Trophoblast cell (in vitro differentiated cells and primary cell): Measurements from ENCODE around the gene CDKL4.
A peak's percentile ranks its signal among the peaks of the same experiment; 100 is the strongest.

Experiments
- DNase-seq, 2 donors: peaks; one replicate each; pipeline ENCODE4 v3.0.0-alpha.2; 2016
- H2AFZ ChIP-seq: 2 replicates; pipeline ENCODE4 v1.6.1; 2013; ENCODE audit warnings: low read length, moderate library complexity, mild to moderate bottlenecking; ENCODE audit not compliant: insufficient read depth, poor library complexity
- H2AK5ac ChIP-seq: 2 replicates; pipeline ENCODE4 v1.6.1; 2013; ENCODE audit warnings: mild to moderate bottlenecking, low read length
- H2BK120ac ChIP-seq: 2 replicates; pipeline ENCODE4 v1.6.1; 2013; ENCODE audit warnings: low read length, mild to moderate bottlenecking, moderate library complexity; ENCODE audit not compliant: insufficient read depth, poor library complexity
- H2BK12ac ChIP-seq: 2 replicates; pipeline ENCODE4 v1.6.1; 2013; ENCODE audit warnings: mild to moderate bottlenecking, low read length, moderate library complexity
- H2BK5ac ChIP-seq: 2 replicates; pipeline ENCODE4 v1.6.1; 2013; ENCODE audit warnings: low read length, low read depth, moderate library complexity, mild to moderate bottlenecking; ENCODE audit not compliant: poor library complexity
- H3K14ac ChIP-seq: 2 replicates; pipeline ENCODE4 v1.6.1; 2013; ENCODE audit warnings: mild to moderate bottlenecking, low read length
- H3K18ac ChIP-seq: 2 replicates; pipeline ENCODE4 v1.6.1; 2013; ENCODE audit warnings: mild to moderate bottlenecking, low read length
- H3K23ac ChIP-seq: 2 replicates; pipeline ENCODE4 v1.6.1; 2013; ENCODE audit warnings: low read length
- H3K27ac ChIP-seq: 2 replicates; pipeline ENCODE4 v1.5.1; 2013; ENCODE audit warnings: low read depth, mild to moderate bottlenecking, inconsistent platforms, low read length, moderate library complexity
- H3K27me3 ChIP-seq: 2 replicates; pipeline ENCODE4 v1.6.1; 2013; ENCODE audit warnings: inconsistent platforms, mild to moderate bottlenecking, low read length, moderate library complexity; ENCODE audit not compliant: insufficient read depth
- H3K36me3 ChIP-seq, 2 experiments: 1 replicate in 1 of 2; 2 replicates in 1 of 2; pipeline ENCODE4 v1.6.1; 2013; ENCODE audit warnings: low read length in 2 of 2, mild to moderate bottlenecking in 2 of 2, moderate library complexity in 1 of 2; ENCODE audit not compliant: insufficient read depth in 2 of 2, control insufficient read depth in 1 of 2
- H3K4ac ChIP-seq: 2 replicates; pipeline ENCODE4 v1.6.1; 2013; ENCODE audit warnings: low read depth, mild to moderate bottlenecking, low read length, moderate library complexity
- H3K4me1 ChIP-seq, 2 experiments: 1 replicate in 1 of 2; 2 replicates in 1 of 2; pipeline ENCODE4 v1.6.1; 2013; ENCODE audit warnings: low read length in 2 of 2, mild to moderate bottlenecking in 2 of 2, moderate library complexity in 1 of 2; ENCODE audit not compliant: insufficient read depth in 2 of 2, control insufficient read depth in 1 of 2
- H3K4me2 ChIP-seq: 2 replicates; pipeline ENCODE4 v1.6.1; 2013; ENCODE audit warnings: inconsistent platforms, mild to moderate bottlenecking, low read length, moderate library complexity
- H3K4me3 ChIP-seq: 2 replicates; pipeline ENCODE4 v1.5.1; 2013; ENCODE audit warnings: mild to moderate bottlenecking, low read depth, low read length, inconsistent platforms
- H3K79me1 ChIP-seq: one replicate; pipeline ENCODE4 v1.6.1; 2013; ENCODE audit warnings: low read length
- H3K79me2 ChIP-seq: 2 replicates; pipeline ENCODE4 v1.6.1; 2013; ENCODE audit warnings: low read length, mild to moderate bottlenecking; ENCODE audit not compliant: control insufficient read depth, insufficient read depth, poor library complexity
- H3K9ac ChIP-seq: 2 replicates; pipeline ENCODE4 v1.6.1; 2013; ENCODE audit warnings: mild to moderate bottlenecking, low read length
- H3K9me3 ChIP-seq: 2 replicates; pipeline ENCODE4 v1.6.1; 2013; ENCODE audit warnings: low read depth, mild to moderate bottlenecking, control low read depth, inconsistent platforms, low read length; ENCODE audit not compliant: insufficient read depth
- H4K12ac ChIP-seq: 2 replicates; pipeline ENCODE4 v1.6.1; 2013; ENCODE audit warnings: low read depth, mild to moderate bottlenecking, low read length, moderate library complexity
- H4K8ac ChIP-seq: 2 replicates; pipeline ENCODE4 v1.6.1; 2013; ENCODE audit warnings: low read depth, mild to moderate bottlenecking, low read length, moderate library complexity
- H4K91ac ChIP-seq: one replicate; pipeline ENCODE4 v1.6.1; 2013; ENCODE audit warnings: low read depth, mild to moderate bottlenecking, low read length, moderate library complexity
- WGBS: extraction: QIAGEN DNeasy Blood & Tissue Kit; methylation state at CpG from one replicate; pipeline ENCODE4 v1.1.7; 2013; ENCODE audit warnings: missing lambda C conversion rate; ENCODE audit not compliant: insufficient read length, insufficient coverage; ENCODE audit errors: extremely low coverage; 5-methylcytosine and 5-hydroxymethylcytosine counted together

The CDKL4 gene

GRCh38 chr2:39181297-39181696 is 62.5 kb downstream of the CDKL4 start:
- H3K9me3 ChIP-seq, result no peaks in the 10 kb centered on the region
- H2AK5ac ChIP-seq, result no peak overlapping the region
- H3K23ac ChIP-seq, result no peak overlapping the region
- H2AFZ ChIP-seq, result no peak overlapping the region
- peak overlapping the region; percentile 72 for H3K27ac ChIP-seq
- H3K18ac ChIP-seq, result no peak overlapping the region
- H3K4me2 ChIP-seq, result no peak overlapping the region
- H3K79me2 ChIP-seq, result no peaks in the 10 kb centered on the region
- peaks cover 9% of the 10 kb centered on the region for H3K79me1 ChIP-seq
- H4K8ac ChIP-seq, result no peak overlapping the region
- no peak overlapping the region for H4K12ac ChIP-seq
- no peak overlapping the region for H4K91ac ChIP-seq
- H2BK120ac ChIP-seq, result no peak overlapping the region
- no peaks in the 10 kb centered on the region for H3K27me3 ChIP-seq
- H3K4ac ChIP-seq, result no peak overlapping the region
- no peak overlapping the region for H2BK5ac ChIP-seq
- DNase-seq, result peak; percentile 3 to 58
- no peak overlapping the region for H3K9ac ChIP-seq
- no peak overlapping the region for H3K14ac ChIP-seq
- WGBS, result no CpG with 5 or more reads among the region's 2 CpGs
- peaks cover 8 to 14% of the 10 kb centered on the region in 2 experiments for H3K4me1 ChIP-seq
- H2BK12ac ChIP-seq, result no peak overlapping the region
- H3K36me3 ChIP-seq, result no peaks in the 10 kb centered on the region
- no peak overlapping the region for H3K4me3 ChIP-seq

- no CpG with 5 or more reads among the region's 12 CpGs for WGBS
These were observed 63.5 kb downstream of the CDKL4 start for GRCh38 chr2:39179974-39180960.

GRCh38 chr2:39178756-39179155 is 65.0 kb downstream of the CDKL4 start:
- Histone ChIP-seq H2BK5ac (no peak overlapping the region), H3K4me1 (peaks cover 8 to 14% of the 10 kb centered on the region in 2 experiments), H2BK120ac (no peak overlapping the region), H3K4me2 (no peak overlapping the region), H3K4me3 (no peak overlapping the region), H4K8ac (no peak overlapping the region), H3K4ac (no peak overlapping the region), H4K91ac (no peak overlapping the region), H3K9me3 (no peaks in the 10 kb centered on the region), H3K18ac (no peak overlapping the region), H3K36me3 (no peaks in the 10 kb centered on the region), H3K9ac (no peak overlapping the region), H3K27ac (no peak overlapping the region), H3K23ac (no peak overlapping the region), H2BK12ac (no peak overlapping the region), H3K27me3 (no peaks in the 10 kb centered on the region), H3K79me2 (no peaks in the 10 kb centered on the region), H2AK5ac (no peak overlapping the region), H4K12ac (no peak overlapping the region), H3K14ac (no peak overlapping the region), H3K79me1 (peaks cover 9% of the 10 kb centered on the region), H2AFZ (no peak overlapping the region)
- no peak for DNase-seq
- WGBS, result no CpG with 5 or more reads among the region's 4 CpGs

More at GRCh38 chr2:39179974-39180960, 63.5 kb downstream of the CDKL4 start:
- H2BK12ac ChIP-seq, result no peak overlapping the region
- no peaks in the 10 kb centered on the region for H3K27me3 ChIP-seq
- H3K23ac ChIP-seq, result no peak overlapping the region
- peaks cover 8 to 14% of the 10 kb centered on the region in 2 experiments for H3K4me1 ChIP-seq
- H2BK120ac ChIP-seq, result peak overlapping the region; percentile 55
- H3K18ac ChIP-seq, result no peak overlapping the region
- no peak overlapping the region for H3K9ac ChIP-seq
- H3K4me2 ChIP-seq, result peak overlapping the region; percentile 37
- no peak overlapping the region for H2AFZ ChIP-seq
- no peaks in the 10 kb centered on the region for H3K79me2 ChIP-seq
- peak overlapping the region; percentile 36 for H4K91ac ChIP-seq
- H3K14ac ChIP-seq, result no peak overlapping the region
- no peak overlapping the region for H2BK5ac ChIP-seq
- peak overlapping the region; percentile 72 for H3K27ac ChIP-seq
- no peaks in the 10 kb centered on the region for H3K9me3 ChIP-seq
- no peak overlapping the region for H3K4ac ChIP-seq
- H3K4me3 ChIP-seq, result no peak overlapping the region
- DNase-seq, result peak; percentile 100
- H2AK5ac ChIP-seq, result no peak overlapping the region
- peaks cover 9% of the 10 kb centered on the region for H3K79me1 ChIP-seq
- no peak overlapping the region for H4K12ac ChIP-seq
- H4K8ac ChIP-seq, result no peak overlapping the region
- no peaks in the 10 kb centered on the region for H3K36me3 ChIP-seq

- Histone ChIP-seq H3K9ac (no peak overlapping the region), H3K14ac (no peak overlapping the region), H3K9me3 (no peaks in the 10 kb centered on the region), H2AFZ (no peak overlapping the region), H3K4ac (no peak overlapping the region), H2BK120ac (no peak overlapping the region), H3K27me3 (no peaks in the 10 kb centered on the region), H3K23ac (no peak overlapping the region), H4K91ac (no peak overlapping the region), H3K27ac (no peak overlapping the region), H3K4me1 (peaks cover 8 to 14% of the 10 kb centered on the region in 2 experiments), H2BK12ac (no peak overlapping the region), H3K18ac (no peak overlapping the region), H3K79me1 (peaks cover 9% of the 10 kb centered on the region), H4K12ac (no peak overlapping the region), H4K8ac (no peak overlapping the region), H3K4me2 (no peak overlapping the region), H3K79me2 (no peaks in the 10 kb centered on the region), H3K4me3 (no peak overlapping the region), H3K36me3 (no peaks in the 10 kb centered on the region), H2BK5ac (no peak overlapping the region), H2AK5ac (no peak overlapping the region)
- no CpG with 5 or more reads among the region's 4 CpGs for WGBS
- peak in 1 of 2 donors; percentile 22 for DNase-seq
These were observed 66.8 kb downstream of the CDKL4 start for GRCh38 chr2:39176997-39177396.
